Activated effector memory CD4-positive, alpha-beta T cell treated with Interleukin-2 at 50 U/mL for 16 hours (primary cell): ENCODE results near the gene MEIS1.

Experiments
- DNase-seq: peaks from one replicate; pipeline ENCODE4 v3.0.0-alpha.2; 2020

MEIS1 gene

DNA sequence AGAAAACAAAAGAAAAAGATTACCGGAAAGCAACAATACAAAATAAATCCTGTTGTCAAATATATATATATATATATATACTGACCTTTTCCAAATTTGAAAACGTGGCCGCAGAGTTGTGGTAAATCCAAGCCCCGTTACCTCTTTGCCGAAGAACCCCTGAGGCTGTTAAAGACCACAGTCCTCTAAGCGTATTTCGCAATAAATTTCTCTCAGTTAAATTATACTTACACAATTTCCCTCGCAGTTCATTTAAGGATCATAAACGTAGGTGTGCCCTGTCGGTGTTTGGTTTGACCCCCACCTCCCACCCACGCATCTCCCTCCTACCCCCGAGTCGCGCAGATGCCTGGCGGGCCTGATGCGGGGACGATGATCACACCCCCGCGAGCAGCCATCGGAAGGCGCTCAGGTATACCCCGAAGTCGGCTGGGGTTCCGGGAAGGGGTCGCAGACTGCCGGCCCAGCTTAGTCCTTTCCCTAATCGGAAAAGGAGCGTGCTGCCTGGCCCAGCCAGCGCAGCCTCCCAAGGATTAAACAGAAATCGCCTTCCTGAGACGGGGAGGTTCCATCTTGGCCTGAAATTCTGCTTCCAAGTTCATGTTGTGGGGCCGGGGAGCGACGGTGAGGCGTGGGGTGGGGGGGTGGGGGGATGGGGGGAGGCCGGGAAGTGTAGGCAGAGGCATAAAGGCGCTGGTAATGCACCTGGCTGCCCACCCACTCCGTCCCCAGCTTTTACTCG, 2.9 kb upstream of the MEIS1 start:
- DNase-seq: no peak

DNA sequence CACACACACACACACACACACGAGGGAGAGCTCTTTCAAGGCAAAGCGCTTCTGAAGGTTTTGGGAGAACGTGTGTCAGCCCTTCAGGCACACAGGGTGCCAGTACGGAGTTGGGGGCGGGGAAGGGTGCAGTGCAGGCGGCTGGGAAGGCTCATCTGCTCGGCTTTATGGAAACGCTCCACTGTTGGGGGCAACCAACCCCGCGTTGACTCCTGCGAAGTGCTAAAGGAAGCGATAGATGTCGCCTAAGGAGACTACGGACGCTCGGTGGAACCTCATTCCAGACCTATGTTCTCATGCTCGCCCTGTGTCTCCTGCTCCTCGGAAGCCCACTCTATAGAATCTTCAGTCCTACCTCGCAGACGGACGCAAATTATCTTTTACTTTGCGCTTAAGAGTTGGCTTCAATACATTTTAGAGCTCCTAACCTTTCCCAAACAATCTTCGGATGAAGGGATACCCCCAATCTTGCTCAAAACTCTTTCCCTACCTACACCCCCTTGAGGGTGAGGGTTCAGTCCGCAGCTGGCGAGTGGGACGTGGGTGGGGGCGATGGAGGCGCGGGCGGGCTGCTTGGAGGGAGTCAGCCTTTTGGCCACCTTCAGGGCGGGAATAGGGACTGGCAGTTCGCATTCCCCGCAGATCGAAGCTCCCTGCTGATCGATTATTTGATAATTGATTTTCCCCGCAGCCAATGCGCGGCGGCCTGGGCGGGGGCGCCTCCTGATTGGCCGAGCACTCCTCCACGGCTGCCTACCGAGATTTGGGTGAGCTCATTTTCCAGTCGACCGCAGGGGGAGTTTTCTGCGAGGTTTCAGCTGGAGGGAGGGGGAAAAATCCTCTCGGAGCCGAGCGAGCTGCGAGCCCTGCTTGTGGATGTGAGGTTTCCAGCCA, 1.9 kb upstream of the MEIS1 start:
- no peak for DNase-seq

DNA sequence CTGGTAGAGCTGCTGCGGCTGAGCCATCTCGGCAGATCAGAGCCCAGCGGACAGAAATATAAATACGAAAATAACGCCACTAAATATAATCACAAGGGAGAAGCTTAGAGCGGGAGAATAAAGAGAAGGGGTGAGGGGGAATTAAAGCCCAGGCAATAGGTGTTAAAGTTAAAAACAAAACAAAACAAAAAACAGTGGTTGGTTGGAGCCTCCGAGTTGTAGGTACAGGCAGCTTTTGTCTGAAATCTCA, 1.3 kb upstream of the MEIS1 start:
- DNase-seq: no peak

DNA sequence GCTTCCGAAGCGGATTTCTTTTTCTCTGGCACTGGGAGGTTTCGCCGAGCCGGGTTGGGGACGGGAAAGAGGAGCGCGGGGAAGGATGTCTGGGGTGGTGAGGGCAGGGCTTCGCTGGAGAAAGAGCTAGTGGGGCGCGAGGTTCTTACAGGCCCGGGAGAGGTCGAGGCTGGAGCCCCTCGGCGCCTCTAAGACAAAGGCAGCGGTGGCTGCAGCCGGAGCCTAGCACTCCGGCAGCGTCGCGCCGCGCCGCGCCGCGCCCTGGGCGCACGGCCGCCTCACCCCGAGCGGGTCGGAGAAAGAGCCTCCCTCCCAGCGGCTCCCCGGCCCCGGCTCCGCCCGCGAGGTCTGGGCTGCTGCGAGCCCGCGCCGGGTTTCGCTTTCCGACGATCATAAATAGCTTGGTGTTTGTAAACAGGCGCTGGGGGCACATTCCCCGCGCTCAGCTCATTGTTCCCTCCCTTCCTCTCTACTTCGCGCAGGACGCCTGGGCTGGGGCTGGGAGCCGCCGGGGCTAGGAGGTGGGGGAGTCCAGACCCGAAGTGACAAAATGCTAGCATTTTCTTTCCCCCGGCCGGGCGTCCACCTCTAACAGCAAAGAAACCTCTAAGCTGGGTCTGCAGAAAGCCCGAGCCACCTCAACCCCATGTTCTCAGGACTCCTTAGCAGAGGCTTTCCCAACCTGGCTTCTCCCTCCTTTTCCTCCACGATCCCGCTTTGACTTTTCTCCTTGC, 813 bp upstream of the MEIS1 start:
- no peak for DNase-seq

DNA sequence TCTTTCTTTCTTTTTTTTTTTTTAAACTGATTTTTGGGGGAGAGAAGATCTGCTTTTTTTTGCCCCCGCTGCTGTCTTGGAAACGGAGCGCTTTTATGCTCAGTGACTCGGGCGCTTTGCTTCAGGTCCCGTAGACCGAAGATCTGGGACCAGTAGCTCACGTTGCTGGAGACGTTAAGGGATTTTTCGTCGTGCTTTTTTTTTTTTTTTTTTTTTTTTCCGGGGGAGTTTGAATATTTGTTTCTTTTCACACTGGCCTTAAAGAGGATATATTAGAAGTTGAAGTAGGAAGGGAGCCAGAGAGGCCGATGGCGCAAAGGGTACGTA, 587 bp downstream of the MEIS1 start:
- no peak for DNase-seq

DNA sequence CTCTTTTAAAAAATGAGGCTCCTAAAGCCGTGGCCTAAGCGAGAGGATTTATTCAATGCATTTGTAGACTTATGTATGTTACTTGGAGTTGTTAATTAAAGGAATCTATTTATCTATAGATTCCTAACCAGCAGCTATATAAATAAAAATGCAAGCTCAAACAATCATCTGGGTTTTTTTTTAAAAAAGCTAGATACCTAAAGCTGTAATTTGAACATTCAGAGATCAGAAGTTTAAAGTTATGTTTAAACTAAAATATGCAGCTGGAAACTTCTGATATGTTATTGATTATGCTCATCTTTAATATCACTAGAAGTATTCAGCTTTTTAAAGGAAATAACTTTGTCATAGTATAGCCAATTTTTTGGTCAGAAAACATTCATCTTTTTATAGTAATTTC, 1.0 kb downstream of the MEIS1 start:
- DNase-seq: no peak

DNA sequence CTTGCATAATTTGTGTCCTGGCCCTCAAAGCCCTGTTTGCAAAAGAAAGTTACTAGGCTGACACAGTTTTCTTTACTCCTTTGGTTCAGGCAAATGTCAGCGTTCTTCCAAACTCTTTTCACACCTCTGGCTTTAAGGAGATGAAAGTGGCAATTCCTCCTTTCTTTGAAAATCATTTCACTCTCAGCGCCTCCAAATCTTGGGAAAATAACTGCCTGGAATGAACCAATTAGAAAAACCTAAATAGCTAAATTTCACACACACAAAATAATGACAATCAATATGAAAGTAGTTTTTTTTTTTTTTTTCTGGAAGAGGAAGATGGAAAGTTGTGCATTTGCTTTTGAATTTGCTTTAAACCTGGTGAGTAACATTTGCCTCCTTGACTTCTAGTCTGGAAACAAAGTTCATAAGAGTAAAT, 1.7 kb downstream of the MEIS1 start:
- DNase-seq: no peak

DNA sequence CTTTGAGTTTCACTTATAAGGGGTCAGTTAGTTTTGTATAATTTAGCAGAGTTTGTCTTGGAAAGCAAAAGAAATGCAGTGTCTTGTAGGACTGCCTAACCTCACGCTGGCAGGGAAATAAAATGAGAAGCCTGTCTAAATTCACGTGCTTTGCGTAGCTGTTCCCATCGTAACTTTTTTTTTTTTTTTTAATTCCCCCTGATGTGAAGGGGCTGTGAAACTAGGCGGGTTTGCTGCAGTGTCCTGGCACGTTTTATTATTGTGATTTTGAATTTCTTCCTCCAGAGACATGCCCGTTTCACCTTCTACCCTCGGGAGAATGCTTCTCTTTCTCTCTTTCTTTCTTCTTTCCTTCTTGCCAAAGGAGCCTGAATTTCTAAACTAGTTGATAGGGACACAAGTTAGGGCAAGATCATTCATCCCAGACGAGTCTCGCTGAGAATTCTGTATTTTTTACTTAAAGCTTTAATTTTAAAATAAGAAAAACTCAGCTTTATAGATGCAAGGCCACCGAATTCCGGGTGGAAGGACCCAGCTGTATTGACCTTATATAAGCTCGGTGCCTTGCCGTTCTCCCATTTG, 2.3 kb downstream of the MEIS1 start:
- no peak for DNase-seq

DNA sequence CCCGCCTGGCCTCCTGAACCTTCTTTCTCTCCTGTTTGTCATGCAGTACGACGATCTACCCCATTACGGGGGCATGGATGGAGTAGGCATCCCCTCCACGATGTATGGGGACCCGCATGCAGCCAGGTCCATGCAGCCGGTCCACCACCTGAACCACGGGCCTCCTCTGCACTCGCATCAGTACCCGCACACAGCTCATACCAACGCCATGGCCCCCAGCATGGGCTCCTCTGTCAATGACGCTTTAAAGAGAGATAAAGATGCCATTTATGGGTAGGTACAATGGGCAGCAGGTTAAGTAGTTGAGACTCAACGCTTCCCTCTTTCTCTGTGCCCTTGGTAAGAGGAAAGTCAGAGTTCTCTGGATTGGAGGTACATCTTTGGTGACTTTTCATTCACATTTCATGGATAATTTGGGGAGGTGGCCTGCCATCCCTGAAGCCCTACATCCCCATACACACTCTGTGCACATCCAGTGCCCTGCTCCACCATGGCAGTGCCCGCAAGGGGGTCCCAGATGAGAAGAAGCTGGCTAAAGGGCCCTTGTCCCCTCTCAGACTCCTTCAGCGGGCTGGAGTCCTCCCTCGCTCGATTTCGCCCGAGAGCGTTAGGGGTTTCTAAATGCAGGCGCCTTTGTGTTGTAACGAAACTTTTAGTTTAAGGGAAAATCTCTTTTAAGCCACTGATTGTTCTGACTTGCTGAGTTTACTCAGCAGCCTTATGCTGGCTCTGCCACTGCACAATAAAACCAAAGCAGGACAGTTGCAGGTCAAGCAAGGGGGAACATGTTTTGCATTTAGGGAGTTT, 3.0 kb downstream of the MEIS1 start:
- DNase-seq: no peak

DNA sequence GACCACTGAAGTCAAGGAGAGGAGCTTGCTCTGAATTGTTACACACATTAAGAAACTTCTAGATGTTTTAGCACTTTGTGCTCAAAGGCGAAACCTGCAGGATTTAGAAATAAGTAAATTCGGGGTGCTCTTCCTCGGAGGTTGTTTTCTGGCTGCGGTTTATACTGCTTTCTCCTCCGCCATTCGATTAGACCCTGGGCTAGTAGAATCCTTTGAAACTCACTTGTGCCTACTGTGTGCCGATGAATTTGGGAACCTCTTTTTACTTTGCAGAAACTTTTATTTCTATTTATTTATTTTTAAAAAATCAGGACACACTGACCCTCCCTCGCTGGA, 3.5 kb downstream of the MEIS1 start:
- DNase-seq: no peak

DNA sequence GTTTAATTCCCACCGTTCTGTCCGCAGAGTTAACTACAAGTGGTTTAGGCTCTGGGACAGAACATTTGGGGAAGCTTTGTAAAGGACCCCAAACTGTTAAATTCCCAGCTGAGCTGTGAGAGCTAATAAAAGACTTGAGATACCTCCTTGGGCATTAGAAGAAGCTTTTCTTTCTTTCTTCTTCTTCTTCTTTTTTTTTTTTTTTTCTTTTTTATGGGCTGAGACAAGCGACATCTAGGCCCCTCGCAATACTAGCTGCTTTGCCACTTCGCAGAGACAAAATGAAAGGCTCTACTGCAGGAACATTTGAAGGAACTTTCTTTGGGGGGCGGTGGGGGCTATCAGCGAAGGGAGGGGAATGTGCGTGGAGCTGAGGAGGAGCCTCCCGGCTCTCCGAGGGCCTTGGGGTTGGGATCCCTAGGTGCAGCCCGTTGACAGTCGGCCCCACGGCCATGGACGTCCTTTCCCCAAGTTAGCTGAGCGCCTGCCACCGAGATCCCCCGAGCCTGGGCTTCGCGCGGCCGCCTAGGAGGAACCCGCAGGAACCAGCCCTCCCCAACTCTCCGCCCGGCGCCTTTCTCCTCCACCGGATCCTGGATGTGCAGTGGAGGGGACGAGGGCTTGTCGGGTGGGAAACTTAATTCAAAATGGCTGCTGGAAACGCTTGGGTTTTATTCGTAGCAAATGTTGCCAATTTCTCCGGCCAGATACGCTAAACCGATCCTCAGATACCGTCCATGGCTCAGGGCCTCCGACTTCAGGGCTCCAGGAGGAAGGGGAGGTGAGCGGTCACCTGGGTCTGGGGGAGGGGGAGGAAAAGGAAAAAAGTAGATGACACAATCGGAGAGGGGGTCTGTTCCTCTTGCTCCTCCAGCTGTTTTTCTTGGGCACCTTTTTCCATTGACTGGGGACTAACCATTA, 4.2 kb downstream of the MEIS1 start:
- no peak for DNase-seq

DNA sequence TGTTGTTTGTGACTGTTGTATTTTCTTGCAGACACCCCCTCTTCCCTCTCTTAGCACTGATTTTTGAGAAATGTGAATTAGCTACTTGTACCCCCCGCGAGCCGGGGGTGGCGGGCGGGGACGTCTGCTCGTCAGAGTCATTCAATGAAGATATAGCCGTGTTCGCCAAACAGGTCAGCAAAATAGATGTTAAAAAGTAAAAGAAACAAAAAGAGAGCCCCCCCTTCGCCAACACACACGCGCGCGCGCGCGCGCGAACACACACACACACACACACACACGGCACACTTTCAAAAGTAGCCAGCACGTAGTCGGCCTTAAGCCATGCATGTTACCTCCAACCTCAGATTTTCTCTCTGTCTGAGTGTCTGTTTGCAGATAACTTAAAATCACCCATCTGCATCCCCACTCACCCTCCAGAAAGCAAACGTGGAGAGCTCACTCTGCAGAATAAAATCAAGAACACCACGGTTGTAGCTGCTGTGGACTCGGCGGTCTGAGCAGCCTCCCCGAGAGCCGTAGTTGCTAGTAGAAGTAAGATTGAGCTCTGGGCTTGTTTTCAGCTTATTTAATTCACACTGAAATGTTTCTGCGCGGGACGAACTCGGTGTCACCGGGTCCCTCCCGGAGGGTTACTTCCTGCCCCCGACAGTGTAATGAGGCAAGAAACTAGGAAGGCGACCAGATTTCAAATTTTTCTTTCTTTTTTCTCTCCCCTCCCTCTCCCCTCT, 5.1 kb downstream of the MEIS1 start:
- DNase-seq: no peak

DNA sequence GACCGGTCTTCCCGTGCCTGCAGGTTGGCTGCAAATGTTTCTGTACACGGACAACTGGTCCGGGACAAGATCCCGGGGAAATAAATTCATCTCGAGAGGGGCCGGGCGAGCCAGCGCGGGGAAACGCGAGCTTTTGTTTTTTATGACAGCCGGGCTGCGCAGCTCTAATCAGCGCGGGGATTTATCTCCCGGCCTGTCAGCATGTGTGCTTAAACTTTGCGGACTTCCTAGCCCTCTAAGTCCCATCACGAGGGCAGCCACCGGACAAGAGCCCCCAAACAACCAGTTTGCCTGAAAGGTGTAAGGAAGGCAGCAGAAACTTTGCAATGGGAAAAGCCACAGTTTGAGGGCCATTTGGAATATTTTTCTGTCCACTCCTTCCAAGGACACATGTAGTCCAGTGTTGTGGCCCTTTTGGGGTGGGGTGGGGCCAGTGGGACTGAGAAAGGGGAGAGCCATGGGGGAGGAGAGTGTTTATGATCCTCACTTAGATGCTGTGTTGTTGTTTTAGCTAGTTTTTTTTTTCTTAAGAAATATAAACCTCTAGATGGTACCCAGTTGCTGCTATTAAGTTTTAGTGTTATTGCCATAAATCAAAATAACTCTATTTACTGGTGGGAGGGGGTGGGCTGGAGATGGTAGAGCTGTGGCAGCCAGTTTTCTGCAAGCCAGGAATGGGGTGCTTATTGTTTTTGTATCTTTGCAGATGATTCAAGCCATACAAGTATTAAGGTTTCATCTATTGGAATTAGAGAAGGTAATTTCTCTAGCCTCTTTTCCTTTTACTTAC, 6.0 kb downstream of the MEIS1 start:
- no peak for DNase-seq

DNA sequence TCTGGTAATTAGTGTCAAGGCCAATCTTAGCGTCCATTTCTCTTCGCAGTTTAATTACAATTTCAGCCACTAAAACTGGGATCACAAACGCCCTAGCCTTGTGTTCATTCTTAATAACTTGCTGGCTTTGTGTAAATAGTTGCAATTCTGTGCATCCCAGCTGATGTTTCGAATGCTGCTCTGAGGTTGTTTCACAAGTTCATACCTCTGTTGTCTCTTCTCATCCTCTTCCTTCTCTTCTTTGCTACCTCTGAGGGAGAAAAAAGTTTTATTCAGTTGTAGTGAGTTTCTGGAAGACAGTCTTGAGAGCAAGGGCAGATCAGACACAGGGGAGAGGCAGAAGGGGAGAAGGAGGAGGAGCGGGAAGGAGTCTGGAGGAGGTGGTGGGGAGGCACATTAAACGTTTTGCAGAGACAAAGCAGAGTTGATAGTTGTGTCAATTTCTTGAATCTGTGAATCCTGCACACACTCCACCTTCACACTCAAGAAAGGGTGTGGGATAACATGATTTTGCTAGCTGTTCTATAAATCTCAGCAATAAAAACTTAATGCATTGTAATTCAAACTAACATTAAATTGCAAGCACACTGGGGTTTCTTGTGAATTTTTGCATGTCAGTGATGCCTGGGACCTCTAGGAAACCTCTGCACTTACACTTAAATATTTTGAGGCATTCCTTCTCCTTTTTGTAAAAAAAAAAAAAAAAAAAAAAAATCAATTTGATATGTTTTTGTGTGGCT, 6.8 kb downstream of the MEIS1 start:
- DNase-seq: no peak

DNA sequence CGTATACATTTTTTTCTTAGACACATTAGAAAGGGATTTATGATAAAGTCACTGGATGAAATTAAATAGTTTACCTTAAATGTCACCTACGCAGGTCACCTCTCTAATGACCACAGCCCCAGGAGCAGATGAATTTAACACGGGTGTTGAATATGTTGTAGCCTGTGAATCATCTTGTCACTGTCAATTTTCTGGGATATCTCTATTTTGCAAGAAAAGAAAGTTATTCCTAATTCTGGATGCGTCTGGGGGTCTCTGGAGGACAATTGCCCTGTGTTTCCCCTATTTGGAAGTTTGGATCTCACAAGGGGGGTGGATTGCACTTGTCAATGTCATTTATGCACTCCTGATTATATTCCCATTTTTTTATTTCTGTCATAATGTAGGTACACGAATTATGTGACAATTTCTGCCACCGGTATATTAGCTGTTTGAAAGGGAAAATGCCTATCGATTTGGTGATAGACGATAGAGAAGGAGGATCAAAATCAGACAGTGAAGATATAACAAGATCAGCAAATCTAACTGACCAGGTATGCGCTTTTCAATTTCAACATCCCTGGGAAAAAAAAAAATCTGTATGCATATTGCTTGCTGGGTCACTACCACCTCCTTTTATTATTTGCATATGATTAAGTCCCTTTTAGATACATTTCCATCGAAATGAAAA, 7.7 kb downstream of the MEIS1 start:
- no peak for DNase-seq

DNA sequence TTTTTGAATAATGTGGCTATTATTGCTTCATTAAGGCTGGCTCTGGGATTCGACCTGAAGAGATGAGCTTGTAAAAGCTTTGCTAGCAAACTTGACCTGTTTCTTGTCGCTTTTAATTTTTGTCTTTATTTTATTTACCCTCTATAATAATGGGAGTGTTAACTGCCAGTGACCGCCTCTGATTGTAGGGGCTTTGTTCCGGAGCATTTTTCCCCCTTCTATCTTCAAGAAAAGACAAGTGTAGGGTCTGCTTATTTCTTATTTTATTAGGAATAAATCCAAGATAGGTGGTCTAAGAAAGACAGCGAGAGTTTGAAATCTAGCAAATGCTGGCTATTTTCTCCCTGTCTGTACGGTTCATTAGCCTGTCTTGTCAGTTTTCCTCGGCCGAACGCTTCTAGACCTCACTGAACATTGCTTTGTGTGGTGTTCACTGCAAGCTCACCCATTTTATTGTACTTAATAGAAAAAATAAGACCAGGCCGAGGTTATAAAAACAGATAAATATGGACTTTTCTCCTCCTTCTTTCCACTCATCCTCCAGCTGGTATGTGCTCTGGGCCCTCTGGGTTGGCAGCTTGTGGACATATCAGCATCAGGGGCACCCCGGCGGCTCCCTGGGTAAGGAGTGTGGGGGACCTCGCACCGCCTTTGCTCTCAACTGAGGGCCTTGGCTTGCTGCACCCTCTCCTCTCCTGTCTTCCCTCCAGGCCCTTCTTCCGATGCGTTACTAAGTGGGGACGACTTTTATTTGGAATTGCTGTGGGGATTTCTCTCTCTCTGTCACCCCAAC, 8.5 kb downstream of the MEIS1 start:
- no peak for DNase-seq

DNA sequence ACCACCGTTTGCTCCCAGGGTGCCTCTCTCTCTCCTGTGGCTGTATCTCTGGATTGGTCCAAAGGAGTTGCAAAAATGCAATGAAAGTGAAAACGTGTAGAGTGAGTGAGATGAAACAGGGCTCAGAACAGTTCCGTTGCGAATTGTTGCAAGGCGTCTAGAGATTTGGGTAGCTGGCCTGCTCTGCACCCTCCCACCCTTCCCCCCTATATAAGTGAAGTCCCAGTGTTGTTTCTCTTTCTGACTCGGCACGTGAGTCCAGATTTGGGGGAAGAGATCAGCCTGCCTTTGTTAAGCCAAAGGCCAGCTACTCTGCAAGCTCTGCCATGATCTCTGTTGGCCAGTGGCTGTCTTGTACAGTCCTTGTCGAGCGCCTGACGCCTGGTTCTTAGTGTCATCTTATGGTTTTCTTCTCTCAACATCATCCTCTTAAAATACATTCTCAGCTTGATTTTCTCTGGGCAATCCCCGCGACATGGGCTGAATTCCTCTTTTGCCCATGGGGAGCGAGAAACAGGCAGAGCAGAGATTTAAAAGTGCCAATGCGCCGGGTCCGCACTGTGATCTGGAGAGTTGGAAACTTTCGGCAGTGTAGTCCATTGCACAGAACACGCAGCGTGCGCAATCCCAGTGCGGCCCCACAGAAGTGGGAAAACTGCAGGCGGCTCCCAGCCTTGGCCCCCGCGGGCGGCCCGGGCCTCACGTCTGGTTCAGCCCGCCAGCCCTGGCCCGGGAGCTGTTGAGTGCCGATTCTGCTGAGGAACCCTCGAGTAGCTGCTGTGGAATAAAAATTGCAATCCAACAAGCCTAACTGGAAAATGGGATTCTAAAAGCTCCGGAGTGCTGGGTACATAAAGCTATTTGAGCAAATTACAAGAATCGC, 9.3 kb downstream of the MEIS1 start:
- DNase-seq: no peak
